ENCODE measurements around the gene DHX35. TPM values are rescaled to one million over a fixed set of nuclear protein-coding genes. Genes with fewer than 3 reads are reported as not detected.
A peak's percentile ranks its signal among the peaks of the same experiment; 100 is the strongest.

The DHX35 gene
- total RNA-seq, 1 experiment from 2014 or later = 20.4 TPM

GRCh38 chr20:38926142-38926933 is 35.8 kb upstream of the DHX35 start, which contains the start of gene FAM83D (continued):
- TF ChIP-seq ZNF532 (CRISPR knock-in tag; IDR thresholded peaks at IDR 0.05; ENCODE audit: borderline replicate concordance) = no peak
- TF ChIP-seq ZSCAN18 (CRISPR knock-in tag; IDR thresholded peaks at IDR 0.05) = 0 out of 2 replicates have a peak, but pooled peaks have one; percentile 25
- TF ChIP-seq ESRRA (CRISPR knock-in tag; IDR thresholded peaks at IDR 0.05; ENCODE audit: borderline replicate concordance) = no peak; the same call in 1 of the 2 replicates
- TF ChIP-seq CREB1 (CRISPR knock-in tag; IDR thresholded peaks at IDR 0.05) = peak; percentile 19; the same call in 1 of the 2 replicates
- TF ChIP-seq IRF1 (CRISPR knock-in tag; IDR thresholded peaks at IDR 0.05) = peak; percentile 73; the same call in 1 of the 2 replicates
- TF ChIP-seq CDX4 (CRISPR knock-in tag; IDR thresholded peaks at IDR 0.05; ENCODE audit: borderline replicate concordance) = no peak
- peak; percentile 66 for TF ChIP-seq ZNF232 (CRISPR knock-in tag; IDR thresholded peaks at IDR 0.05)
- no peak; the same call in 1 of the 2 replicates for TF ChIP-seq ZNF138 (CRISPR knock-in tag; conservative IDR thresholded peaks at IDR 0.05)
- peak; percentile 65; the same call in 1 of the 2 replicates for TF ChIP-seq STAT6 (CRISPR knock-in tag; conservative IDR thresholded peaks at IDR 0.05; ENCODE audit: low read depth)
- TF ChIP-seq MAX (CRISPR knock-in tag; IDR thresholded peaks at IDR 0.05) = peak; percentile 79; the same call in 1 of the 2 replicates
- TF ChIP-seq ELF4 (CRISPR knock-in tag; IDR thresholded peaks at IDR 0.05; ENCODE audit: low read depth) = no peak
- TF ChIP-seq E2F5 (CRISPR knock-in tag; IDR thresholded peaks at IDR 0.05) = peak; percentile 76; the same call in 1 of the 2 replicates
- no peak for TF ChIP-seq KAT7 (CRISPR knock-in tag; IDR thresholded peaks at IDR 0.05; ENCODE audit: borderline replicate concordance)
- no peak for TF ChIP-seq ERG (CRISPR knock-in tag; IDR thresholded peaks at IDR 0.05)
- TF ChIP-seq PRRX2 (CRISPR knock-in tag; IDR thresholded peaks at IDR 0.05) = peak; percentile 43; the same call in 1 of the 2 replicates
- peak; percentile 76 for TF ChIP-seq TEAD1 (CRISPR knock-in tag; IDR thresholded peaks at IDR 0.05)
- 0 out of 2 replicates have a peak, but pooled peaks have one; percentile 56 for TF ChIP-seq E2F1 (CRISPR knock-in tag; IDR thresholded peaks at IDR 0.05)
- TF ChIP-seq SMAD4 (CRISPR knock-in tag; IDR thresholded peaks at IDR 0.05) = no peak
- no peak for TF ChIP-seq USF1 (CRISPR knock-in tag; IDR thresholded peaks at IDR 0.05)
- TF ChIP-seq NFATC4 (CRISPR knock-in tag; IDR thresholded peaks at IDR 0.05) = peak; percentile 43; the same call in 1 of the 2 replicates
- peak; percentile 78 for TF ChIP-seq NFE2L1 (CRISPR knock-in tag; IDR thresholded peaks at IDR 0.05)
- peak; percentile 79; the same call in 1 of the 2 replicates for TF ChIP-seq NR3C1 (CRISPR knock-in tag; conservative IDR thresholded peaks at IDR 0.05; ENCODE audit: low read depth)
